HepG2 (cell line): ENCODE measurements around the gene PJA2.

Experiments
- CENPX ChIP-seq: sonication (generic); formaldehyde crosslinking; IDR thresholded peaks from 2 replicates; pipeline ENCODE4 v1.9.0; 2021; ENCODE audit warnings: mild to moderate bottlenecking, missing genetic modification reagents, moderate library complexity
- CTCF ChIP-seq: sonication (generic); formaldehyde crosslinking; IDR thresholded peaks from 2 replicates; pipeline ENCODE4 v1.5.0; 2020; ENCODE audit warnings: mild to moderate bottlenecking, missing genetic modification reagents, moderate library complexity
- EP300 ChIP-seq, 3 experiments: sonication (generic) in 1 of 3; formaldehyde crosslinking in 1 of 3; IDR thresholded peaks; 2 replicates each; pipeline versions ENCODE4 v1.5.1 to v1.6.1; 2011 to 2020; ENCODE audit warnings: low read depth in 2 of 3, low read length in 2 of 3, borderline replicate concordance in 1 of 3, improper control_type of control experiment in 1 of 3, mild to moderate bottlenecking in 1 of 3, missing genetic modification reagents in 1 of 3, moderate library complexity in 1 of 3
- MXI1 ChIP-seq: IDR thresholded peaks from 3 replicates; pipeline ENCODE4 v1.6.1; 2012; ENCODE audit warnings: low read depth, low read length, inconsistent platforms, borderline replicate concordance
- SAFB2 ChIP-seq: sonication (generic); formaldehyde crosslinking; IDR thresholded peaks from 2 replicates; pipeline ENCODE4 v1.5.1; 2020; ENCODE audit warnings: missing genetic modification reagents, low read depth, mild to moderate bottlenecking, borderline replicate concordance
- ZNF484 ChIP-seq: sonication (generic); formaldehyde crosslinking; IDR thresholded peaks from 2 replicates; pipeline ENCODE4 v1.5.1; 2020; ENCODE audit warnings: mild to moderate bottlenecking, low read depth, missing genetic modification reagents, borderline replicate concordance

- TF ChIP-seq SAFB2 (CRISPR knock-in tag) = no peak
- no peak for TF ChIP-seq ZNF484 (CRISPR knock-in tag)
- TF ChIP-seq CTCF = no peak
- TF ChIP-seq CENPX = no peak
- no peak for TF ChIP-seq MXI1
- TF ChIP-seq EP300 (IDR thresholded peaks at IDR 0.05; ENCODE audit: low read depth in 2 of 2, low read length in 2 of 2) = no peak
- no peak for TF ChIP-seq EP300 (CRISPR knock-in tag; IDR thresholded peaks at IDR 0.05; ENCODE audit: borderline replicate concordance)
These were observed 110.2 kb downstream of the PJA2 start for GRCh38 chr5:109299557-109299956.
